Tibial nerve (tissue), 4 donors: ENCODE measurements around the gene LENG8. TPM values are rescaled to one million over a fixed set of nuclear protein-coding genes. Genes with fewer than 3 reads are reported as not detected.
"Not testable (repeated sequence)": the region's sequence is repeated elsewhere in the genome, so short reads cannot be mapped to it uniquely, and the experiment has no call there.

Source experiments
- DNase-seq, 2 donors: peaks; one replicate each; pipeline ENCODE4 v3.0.0-alpha.2; 2019; ENCODE audit warnings: low spot score in 2 of 2
- H3K27ac ChIP-seq, 4 donors: fragments of 200-600 bp; sonication (generic) in 3 of 4; one replicate each; pipeline ENCODE4 v1.5.1; 2017 to 2019; ENCODE audit warnings: mild to moderate bottlenecking in 1 of 4
- H3K27me3 ChIP-seq, 2 donors: fragments of 200-600 bp; sonication (generic) in 1 of 2; one replicate each; pipeline versions ENCODE4 v1.5.1 to v1.6.0; 2017 to 2019
- H3K36me3 ChIP-seq, 3 donors: fragments of 200-600 bp; sonication (generic); one replicate each; pipeline ENCODE4 v1.5.1; 2018 to 2019
- H3K4me1 ChIP-seq, 4 donors: fragments of 200-600 bp; sonication (generic) in 3 of 4; one replicate each; pipeline ENCODE4 v1.5.1; 2017 to 2019
- H3K4me3 ChIP-seq, 4 donors: fragments of 200-600 bp; sonication (generic) in 3 of 4; one replicate each; pipeline ENCODE4 v1.5.1; 2017 to 2019; ENCODE audit warnings: mild to moderate bottlenecking in 1 of 4, moderate library complexity in 1 of 4
- H3K9me3 ChIP-seq, 4 donors: fragments of 200-600 bp; sonication (generic) in 3 of 4; one replicate each; pipeline ENCODE4 v1.5.1; 2017 to 2019
- CTCF ChIP-seq, 5 experiments: fragments of 200-600 bp in 3 of 5; fragments of 450-650 bp in 2 of 5; sonication (generic) in 3 of 5; IDR thresholded peaks; one replicate each; pipeline ENCODE4 v1.5.1; 2016 to 2019; ENCODE audit warnings: antibody characterized with exemption in 5 of 5, mild to moderate bottlenecking in 3 of 5, moderate library complexity in 2 of 5
- EP300 ChIP-seq, 2 donors: sonication (generic); formaldehyde crosslinking; IDR thresholded peaks; one replicate each; pipeline ENCODE4 v1.6.1; 2017; ENCODE audit warnings: antibody characterized with exemption in 2 of 2, mild to moderate bottlenecking in 1 of 2
- POLR2A ChIP-seq, 2 donors: fragments of 450-650 bp; IDR thresholded peaks; one replicate each; pipeline ENCODE4 v1.6.1; 2017; ENCODE audit warnings: antibody characterized with exemption in 2 of 2, mild to moderate bottlenecking in 2 of 2, moderate library complexity in 2 of 2
- WGBS, 2 donors: methylation state at CpG; one replicate each; pipeline ENCODE4 v1.1.5; 2018; 5-methylcytosine and 5-hydroxymethylcytosine counted together
- total RNA-seq, 4 donors: library from RNA; depleted of rRNA; stranded (reverse); fragments of >200 nt; gene quantifications; one replicate each; pipeline ENCODE4 v1.1.0, GENCODE V29; 2016

The LENG8 gene
- total RNA-seq, 4 donors from 2014 or later, result 189 to 389 (median 285) TPM

- no peak for TF ChIP-seq EP300 (IDR thresholded peaks at IDR 0.05)
- TF ChIP-seq CTCF (IDR thresholded peaks at IDR 0.05), result no peak
- TF ChIP-seq POLR2A (IDR thresholded peaks at IDR 0.05), result no peak
- Histone ChIP-seq H3K27ac (peak overlapping the region in 3 of 4 donors; percentile 71 to 96 (median 96)), H3K4me3 (peak overlapping the region in 2 of 4 donors; percentile 25 to 72), H3K27me3 (no peaks in the 10 kb centered on the region), H3K9me3 (no peaks in the 10 kb centered on the region), H3K36me3 (peaks cover 0 to 18% (median 8%) of the 10 kb centered on the region in 3 donors), H3K4me1 (peaks cover 0 to 77% (median 22%) of the 10 kb centered on the region in 4 donors)
- WGBS, 2 donors, result 75 to 79% methylated on average over 43 to 49 of the region's 49 CpGs
- no peak for DNase-seq
Measured at GRCh38 chr19:54465426-54466109, 16.6 kb downstream of the LENG8 start.

DNA sequence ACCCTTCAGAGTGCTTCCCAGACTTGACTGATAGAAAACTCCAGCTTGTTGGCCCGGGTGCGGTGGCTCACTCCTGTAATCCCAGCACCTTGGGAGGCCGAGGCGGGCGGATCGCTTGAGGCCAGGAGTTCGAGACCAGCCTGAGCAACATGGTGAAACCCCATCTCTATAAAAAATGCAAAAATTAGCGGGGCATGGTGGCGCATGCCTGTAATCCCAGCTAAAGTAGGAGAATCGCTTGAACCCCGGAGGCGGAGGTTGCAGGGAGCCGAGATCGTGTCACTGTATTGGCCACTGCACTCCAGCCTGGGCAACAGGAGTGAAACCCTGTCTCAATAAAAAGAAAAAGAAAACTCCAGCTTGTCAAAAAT, 17.1 kb downstream of the LENG8 start:
- peak overlapping the region in 3 of 4 donors; percentile 31 to 96 (median 71) for H3K27ac ChIP-seq

GRCh38 chr19:54469496-54469934, 20.5 kb downstream of the LENG8 start:
- TF ChIP-seq POLR2A (IDR thresholded peaks at IDR 0.05), result no peak
- TF ChIP-seq CTCF (IDR thresholded peaks at IDR 0.05), result no peak
- no peak for TF ChIP-seq EP300 (IDR thresholded peaks at IDR 0.05)
- Histone ChIP-seq H3K27me3 (peaks cover 0 to 6% of the 10 kb centered on the region in 2 donors), H3K4me1 (peaks cover 0 to 71% (median 23%) of the 10 kb centered on the region in 4 donors), H3K36me3 (no peaks in the 10 kb centered on the region), H3K4me3 (no peak overlapping the region), H3K9me3 (no peaks in the 10 kb centered on the region), H3K27ac (peak overlapping the region in 3 of 4 donors; percentile 81 to 97 (median 81))
- 39 to 51% methylated on average over 8 of the region's 8 CpGs for WGBS, 2 donors
- no peak for DNase-seq

More for the DNA sequence above, 17.1 kb downstream of the LENG8 start:
- H3K4me3 ChIP-seq, H3K27me3 ChIP-seq, H3K9me3 ChIP-seq, DNase-seq: not testable (repeated sequence)
- H3K36me3 ChIP-seq, result peaks cover 0 to 13% (median 3%) of the 10 kb centered on the region in 3 donors
- peaks cover 0 to 77% (median 27%) of the 10 kb centered on the region in 4 donors for H3K4me1 ChIP-seq
- WGBS, 2 donors, result 92 to 94% methylated on average over 14 of the region's 14 CpGs

- 47 to 48% methylated on average over 10 of the region's 10 CpGs for WGBS, 2 donors
- Histone ChIP-seq H3K36me3 (no peaks in the 10 kb centered on the region), H3K27ac (peak overlapping the region; percentile 55 to 97 (median 81)), H3K4me3 (peak overlapping the region in 2 of 4 donors; percentile 41 to 49), H3K4me1 (peaks cover 0 to 65% (median 23%) of the 10 kb centered on the region in 4 donors), H3K9me3 (no peaks in the 10 kb centered on the region), H3K27me3 (peaks cover 0 to 6% of the 10 kb centered on the region in 2 donors)
- no peak for DNase-seq
- TF ChIP-seq CTCF (IDR thresholded peaks at IDR 0.05) (no peak), POLR2A (IDR thresholded peaks at IDR 0.05) (no peak), EP300 (IDR thresholded peaks at IDR 0.05) (no peak)
Measured at GRCh38 chr19:54470276-54470887, 21.4 kb downstream of the LENG8 start.

- Histone ChIP-seq H3K4me3 (peak overlapping the region; percentile 28 to 63 (median 45)), H3K9me3 (no peaks in the 10 kb centered on the region), H3K4me1 (peaks cover 0 to 57% (median 23%) of the 10 kb centered on the region in 4 donors), H3K27ac (peak overlapping the region; percentile 55 to 97 (median 81)), H3K36me3 (no peaks in the 10 kb centered on the region), H3K27me3 (peaks cover 0 to 6% of the 10 kb centered on the region in 2 donors)
- 2 to 3% methylated on average over 31 to 56 of the region's 60 CpGs for WGBS, 2 donors
- peak in 1 of 2 donors; percentile 35 for TF ChIP-seq POLR2A (IDR thresholded peaks at IDR 0.05)
- TF ChIP-seq CTCF (IDR thresholded peaks at IDR 0.05), result no peak
- peak; percentile 46 to 76 for TF ChIP-seq EP300 (IDR thresholded peaks at IDR 0.05)
- DNase-seq, result peak; percentile 37 to 42
Measured at GRCh38 chr19:54470991-54471782, 22.2 kb downstream of the LENG8 start.
